HepG2 (cell line): Measurements from ENCODE around the gene TRAPPC1. TPM values are rescaled to one million over a fixed set of nuclear protein-coding genes. Genes with fewer than 3 reads are reported as not detected.

Experiments
- CBX1 ChIP-seq: IDR thresholded peaks from one replicate; pipeline ENCODE4 v1.6.1; 2016; ENCODE audit warnings: antibody characterized with exemption, low read depth
- EP300 ChIP-seq, 3 experiments: sonication (generic) in 1 of 3; formaldehyde crosslinking in 1 of 3; IDR thresholded peaks; 2 replicates each; pipeline versions ENCODE4 v1.5.1 to v1.6.1; 2011 to 2020; ENCODE audit warnings: low read depth in 2 of 3, low read length in 2 of 3, borderline replicate concordance in 1 of 3, improper control_type of control experiment in 1 of 3, mild to moderate bottlenecking in 1 of 3, missing genetic modification reagents in 1 of 3, moderate library complexity in 1 of 3
- HMG20B ChIP-seq: conservative IDR thresholded peaks from 2 replicates; pipeline ENCODE4 v1.6.1; 2016; ENCODE audit warnings: missing genetic modification reagents, missing compliant biosample characterization
- HMGXB3 ChIP-seq: sonication (generic); formaldehyde crosslinking; IDR thresholded peaks from 2 replicates; pipeline ENCODE4 v1.4.0; 2020; ENCODE audit warnings: missing genetic modification reagents, borderline replicate concordance
- HOMEZ ChIP-seq: IDR thresholded peaks from 2 replicates; pipeline ENCODE4 v1.6.1; 2016; ENCODE audit warnings: low read depth
- IKZF4 ChIP-seq: sonication (generic); formaldehyde crosslinking; IDR thresholded peaks from 2 replicates; pipeline ENCODE4 v1.5.1; 2020; ENCODE audit warnings: borderline replicate concordance, mild to moderate bottlenecking, low read depth, missing genetic modification reagents; ENCODE audit errors: not compliant biosample characterization
- KDM3A ChIP-seq: IDR thresholded peaks from 2 replicates; pipeline ENCODE4 v1.6.1; 2018; ENCODE audit warnings: low read depth, missing compliant biosample characterization
- PITX1 ChIP-seq: sonication (generic); formaldehyde crosslinking; IDR thresholded peaks from 2 replicates; pipeline ENCODE4 v1.5.1; 2020; ENCODE audit warnings: mild to moderate bottlenecking, missing genetic modification reagents
- RERE ChIP-seq: IDR thresholded peaks from 2 replicates; pipeline ENCODE4 v1.6.1; 2016; ENCODE audit warnings: low read depth, missing genetic modification reagents, missing compliant biosample characterization
- ZBTB38 ChIP-seq: sonication (generic); formaldehyde crosslinking; IDR thresholded peaks from 2 replicates; pipeline ENCODE4 v1.5.1; 2020; ENCODE audit warnings: mild to moderate bottlenecking, missing genetic modification reagents
- ZNF101 ChIP-seq: sonication (generic); formaldehyde crosslinking; IDR thresholded peaks from 2 replicates; pipeline ENCODE4 v1.4.0; 2020; ENCODE audit warnings: mild to moderate bottlenecking, low read depth, missing genetic modification reagents, borderline replicate concordance
- ZNF33A ChIP-seq: sonication (generic); formaldehyde crosslinking; IDR thresholded peaks from 2 replicates; pipeline ENCODE4 v1.5.1; 2020; ENCODE audit warnings: missing genetic modification reagents, mild to moderate bottlenecking, moderate library complexity, borderline replicate concordance
- ZNF512 ChIP-seq: sonication (generic); formaldehyde crosslinking; IDR thresholded peaks from 2 replicates; pipeline ENCODE4 v1.4.0; 2020; ENCODE audit warnings: mild to moderate bottlenecking, missing genetic modification reagents
- ZSCAN20 ChIP-seq: sonication (generic); formaldehyde crosslinking; IDR thresholded peaks from 2 replicates; pipeline ENCODE4 v1.4.0; 2020; ENCODE audit warnings: missing genetic modification reagents, mild to moderate bottlenecking, borderline replicate concordance
- polyA plus RNA-seq, 8 experiments: library from polyadenylated mRNA; depleted of rRNA in 3 of 8; stranded (reverse) in 7 of 8; unstranded in 1 of 8; fragments of >200 nt; fragmentation: Illumina TruSeq in 4 of 8; extraction: Trizol in 4 of 8; gene quantifications; 2 replicates each; pipeline versions ENCODE4 v1.2.1 to v1.2.3, GENCODE V29; 2011 to 2016; ENCODE audit warnings: low read depth in 4 of 8, missing spikeins in 1 of 8, mixed read lengths in 1 of 8; ENCODE audit not compliant: insufficient read depth in 1 of 8
- total RNA-seq, 5 experiments: library from RNA; depleted of rRNA; stranded (reverse); fragments of >200 nt; fragmentation: Illumina TruSeq; extraction: Trizol; gene quantifications; 2 replicates each; pipeline ENCODE4 v1.2.3, GENCODE V29; 2016; ENCODE audit warnings: low read depth in 1 of 5

TRAPPC1 gene
- total and polyA plus RNA-seq, 2 of the 13 experiments (the other 11 are each of a cell fraction or from before 2014, with no cell fraction given), result 28.1 to 44.9 TPM

GRCh38 chr17:7915611-7916384 is 15.9 kb downstream of the TRAPPC1 start, which contains the start of gene RNF227 (continued):
- TF ChIP-seq PITX1, result 0 out of 2 replicates have a peak, but pooled peaks have one; percentile 37
- TF ChIP-seq ZBTB38 (CRISPR knock-in tag), result peak; percentile 68; the same call in 1 of the 2 replicates
- TF ChIP-seq HMGXB3 (CRISPR knock-in tag), result no peak
- no peak for TF ChIP-seq ZNF101 (CRISPR knock-in tag)
- TF ChIP-seq KDM3A (CRISPR knock-in tag), result no peak
- peak; percentile 43; the same call in 1 of the 2 replicates for TF ChIP-seq HMG20B (CRISPR knock-in tag)
- peak; percentile 66 for TF ChIP-seq IKZF4 (CRISPR knock-in tag)
- TF ChIP-seq CBX1, result no peak
- TF ChIP-seq ZNF33A (CRISPR knock-in tag), result no peak
- no peak for TF ChIP-seq ZSCAN20 (CRISPR knock-in tag)
- no peak for TF ChIP-seq ZNF512 (CRISPR knock-in tag)
- TF ChIP-seq EP300 (IDR thresholded peaks at IDR 0.05; ENCODE audit: low read depth in 2 of 2, low read length in 2 of 2), result no peak
- TF ChIP-seq EP300 (CRISPR knock-in tag; IDR thresholded peaks at IDR 0.05; ENCODE audit: borderline replicate concordance), result no peak; the same call in 1 of the 2 replicates
- no peak for TF ChIP-seq RERE
- no peak for TF ChIP-seq HOMEZ
